GM18858 (cell line): ENCODE measurements around the gene LDLRAD3.

Experiments used
- ATAC-seq: cut with Tn5 transposase; IDR thresholded peaks from one replicate; pipeline ENCODE4 v1.9.1; 2021; ENCODE audit not compliant: unreplicated experiment

The LDLRAD3 gene

GRCh38 chr11:36264011-36264972 lies 320.4 kb downstream of the LDLRAD3 start:
- ATAC-seq = no peak

- ATAC-seq = no peak
Observed at GRCh38 chr11:36264973-36265344, 321.1 kb downstream of the LDLRAD3 start.

- ATAC-seq = peak; percentile 49
Observed at GRCh38 chr11:36265793-36266628, 322.1 kb downstream of the LDLRAD3 start.

GRCh38 chr11:36266767-36267166 lies 322.9 kb downstream of the LDLRAD3 start:
- ATAC-seq = no peak

GRCh38 chr11:36268337-36268985 lies 324.6 kb downstream of the LDLRAD3 start:
- no peak for ATAC-seq

GRCh38 chr11:36270701-36271100 lies 326.8 kb downstream of the LDLRAD3 start:
- ATAC-seq = no peak

- ATAC-seq = no peak
Observed at GRCh38 chr11:36271794-36272407, 328.0 kb downstream of the LDLRAD3 start.

- ATAC-seq = no peak
Observed at GRCh38 chr11:36273110-36273509, 329.2 kb downstream of the LDLRAD3 start.

- ATAC-seq = no peak
Observed at GRCh38 chr11:36274414-36274813, 330.6 kb downstream of the LDLRAD3 start.

- no peak for ATAC-seq
Observed at GRCh38 chr11:36278531-36279282, 334.8 kb downstream of the LDLRAD3 start.

- no peak for ATAC-seq
Observed at GRCh38 chr11:36280531-36280930, 336.7 kb downstream of the LDLRAD3 start.
